HepG2 (cell line): ENCODE data around the gene FITM2. TPM values are rescaled to one million over a fixed set of nuclear protein-coding genes. Genes with fewer than 3 reads are reported as not detected.

Source experiments
- CEBPB ChIP-seq: IDR thresholded peaks from 2 replicates; pipeline ENCODE4 v1.6.1; 2011; ENCODE audit warnings: low read depth, low read length, improper control_type of control experiment, borderline replicate concordance
- DPF2 ChIP-seq: sonication (generic); formaldehyde crosslinking; IDR thresholded peaks from 2 replicates; pipeline ENCODE4 v1.4.0; 2020; ENCODE audit warnings: mild to moderate bottlenecking, low read depth, missing genetic modification reagents, borderline replicate concordance
- ELF4 ChIP-seq: sonication (generic); formaldehyde crosslinking; IDR thresholded peaks from 2 replicates; pipeline ENCODE4 v1.5.0; 2020; ENCODE audit warnings: missing genetic modification reagents, mild to moderate bottlenecking, moderate library complexity, borderline replicate concordance
- EZH2 ChIP-seq: conservative IDR thresholded peaks from 2 replicates; pipeline ENCODE4 v1.6.1; 2012; ENCODE audit warnings: mild to moderate bottlenecking, low read depth, low read length, moderate library complexity
- FOXC1 ChIP-seq: sonication (generic); formaldehyde crosslinking; IDR thresholded peaks from 2 replicates; pipeline ENCODE4 v1.8.0; 2022; ENCODE audit warnings: mild to moderate bottlenecking, missing genetic modification reagents, borderline replicate concordance
- ISX ChIP-seq: sonication (generic); formaldehyde crosslinking; conservative IDR thresholded peaks from 2 replicates; pipeline ENCODE4 v1.5.0; 2020; ENCODE audit warnings: missing genetic modification reagents
- KDM1A ChIP-seq: IDR thresholded peaks from 2 replicates; pipeline ENCODE4 v1.6.1; 2016; ENCODE audit warnings: missing compliant biosample characterization
- KLF6 ChIP-seq: IDR thresholded peaks from 2 replicates; pipeline ENCODE4 v1.8.0; 2016; ENCODE audit warnings: missing biosample characterization, missing genetic modification reagents
- MED13 ChIP-seq: sonication (generic); formaldehyde crosslinking; IDR thresholded peaks from 2 replicates; pipeline ENCODE4 v1.5.0; 2020; ENCODE audit warnings: missing genetic modification reagents
- MYC ChIP-seq: sonication (generic); formaldehyde crosslinking; IDR thresholded peaks from 2 replicates; pipeline ENCODE4 v1.9.0; 2021; ENCODE audit warnings: missing genetic modification reagents, borderline replicate concordance
- PAX8 ChIP-seq: sonication (generic); formaldehyde crosslinking; IDR thresholded peaks from 2 replicates; pipeline ENCODE4 v1.8.0; 2022; ENCODE audit warnings: mild to moderate bottlenecking, missing genetic modification reagents, borderline replicate concordance
- RBAK ChIP-seq: sonication (generic); formaldehyde crosslinking; IDR thresholded peaks from 2 replicates; pipeline ENCODE4 v1.5.1; 2020; ENCODE audit warnings: mild to moderate bottlenecking, missing genetic modification reagents
- SMAD9 ChIP-seq: sonication (generic); formaldehyde crosslinking; IDR thresholded peaks from 2 replicates; pipeline ENCODE4 v1.5.1; 2020; ENCODE audit warnings: mild to moderate bottlenecking, missing genetic modification reagents
- ZBTB21 ChIP-seq: sonication (generic); formaldehyde crosslinking; IDR thresholded peaks from 2 replicates; pipeline ENCODE4 v1.4.0; 2020; ENCODE audit warnings: missing genetic modification reagents
- ZNF17 ChIP-seq: sonication (generic); formaldehyde crosslinking; IDR thresholded peaks from 2 replicates; pipeline ENCODE4 v1.5.0; 2020; ENCODE audit warnings: mild to moderate bottlenecking, missing genetic modification reagents
- ZNF24 ChIP-seq: fragments of 450-650 bp; IDR thresholded peaks from 2 replicates; pipeline ENCODE4 v1.6.1; 2017; ENCODE audit warnings: antibody characterized with exemption, mild to moderate bottlenecking
- ZNF253 ChIP-seq: sonication (generic); formaldehyde crosslinking; IDR thresholded peaks from 2 replicates; pipeline ENCODE4 v1.8.0; 2022; ENCODE audit warnings: mild to moderate bottlenecking, missing genetic modification reagents, borderline replicate concordance
- ZNF556 ChIP-seq: sonication (generic); formaldehyde crosslinking; IDR thresholded peaks from 2 replicates; pipeline ENCODE4 v1.4.0; 2020; ENCODE audit warnings: mild to moderate bottlenecking, missing genetic modification reagents, borderline replicate concordance
- ZNF629 ChIP-seq: sonication (generic); formaldehyde crosslinking; conservative IDR thresholded peaks from 2 replicates; pipeline ENCODE4 v1.5.0; 2020; ENCODE audit warnings: missing genetic modification reagents
- ZNF772 ChIP-seq: sonication (generic); formaldehyde crosslinking; IDR thresholded peaks from 2 replicates; pipeline ENCODE4 v1.5.0; 2020; ENCODE audit warnings: mild to moderate bottlenecking, missing genetic modification reagents
- ZSCAN22 ChIP-seq: sonication (generic); formaldehyde crosslinking; IDR thresholded peaks from 2 replicates; pipeline ENCODE4 v1.4.0; 2020; ENCODE audit warnings: mild to moderate bottlenecking, missing genetic modification reagents
- ZSCAN31 ChIP-seq: sonication (generic); formaldehyde crosslinking; IDR thresholded peaks from 2 replicates; pipeline ENCODE4 v1.5.0; 2020; ENCODE audit warnings: low read depth, mild to moderate bottlenecking, missing genetic modification reagents
- polyA plus RNA-seq, 8 experiments: library from polyadenylated mRNA; depleted of rRNA in 3 of 8; stranded (reverse) in 7 of 8; unstranded in 1 of 8; fragments of >200 nt; fragmentation: Illumina TruSeq in 4 of 8; extraction: Trizol in 4 of 8; gene quantifications; 2 replicates each; pipeline versions ENCODE4 v1.2.1 to v1.2.3, GENCODE V29; 2011 to 2016; ENCODE audit warnings: low read depth in 4 of 8, missing spikeins in 1 of 8, mixed read lengths in 1 of 8; ENCODE audit not compliant: insufficient read depth in 1 of 8
- total RNA-seq, 5 experiments: library from RNA; depleted of rRNA; stranded (reverse); fragments of >200 nt; fragmentation: Illumina TruSeq; extraction: Trizol; gene quantifications; 2 replicates each; pipeline ENCODE4 v1.2.3, GENCODE V29; 2016; ENCODE audit warnings: low read depth in 1 of 5
- TF ChIP-seq, protein P1 (sequence below): sonication (generic); formaldehyde crosslinking; IDR thresholded peaks from 2 replicates; pipeline ENCODE4 v1.8.1; 2023; ENCODE audit warnings: mild to moderate bottlenecking, inconsistent platforms, moderate library complexity, missing genetic modification reagents, borderline replicate concordance
- TF ChIP-seq, protein P2 (sequence below): sonication (generic); formaldehyde crosslinking; IDR thresholded peaks from 2 replicates; pipeline ENCODE4 v1.5.1; 2020; ENCODE audit warnings: missing genetic modification reagents, mild to moderate bottlenecking, borderline replicate concordance
- TF ChIP-seq, protein P3 (sequence below): sonication (generic); formaldehyde crosslinking; conservative IDR thresholded peaks from 2 replicates; pipeline ENCODE4 v1.8.0; 2022; ENCODE audit warnings: mild to moderate bottlenecking, moderate library complexity, missing genetic modification reagents

The FITM2 gene
- total and polyA plus RNA-seq, 2 of the 13 experiments (the other 11 are each of a cell fraction or from before 2014, with no cell fraction given) = 9.6 to 24.5 TPM

DNA sequence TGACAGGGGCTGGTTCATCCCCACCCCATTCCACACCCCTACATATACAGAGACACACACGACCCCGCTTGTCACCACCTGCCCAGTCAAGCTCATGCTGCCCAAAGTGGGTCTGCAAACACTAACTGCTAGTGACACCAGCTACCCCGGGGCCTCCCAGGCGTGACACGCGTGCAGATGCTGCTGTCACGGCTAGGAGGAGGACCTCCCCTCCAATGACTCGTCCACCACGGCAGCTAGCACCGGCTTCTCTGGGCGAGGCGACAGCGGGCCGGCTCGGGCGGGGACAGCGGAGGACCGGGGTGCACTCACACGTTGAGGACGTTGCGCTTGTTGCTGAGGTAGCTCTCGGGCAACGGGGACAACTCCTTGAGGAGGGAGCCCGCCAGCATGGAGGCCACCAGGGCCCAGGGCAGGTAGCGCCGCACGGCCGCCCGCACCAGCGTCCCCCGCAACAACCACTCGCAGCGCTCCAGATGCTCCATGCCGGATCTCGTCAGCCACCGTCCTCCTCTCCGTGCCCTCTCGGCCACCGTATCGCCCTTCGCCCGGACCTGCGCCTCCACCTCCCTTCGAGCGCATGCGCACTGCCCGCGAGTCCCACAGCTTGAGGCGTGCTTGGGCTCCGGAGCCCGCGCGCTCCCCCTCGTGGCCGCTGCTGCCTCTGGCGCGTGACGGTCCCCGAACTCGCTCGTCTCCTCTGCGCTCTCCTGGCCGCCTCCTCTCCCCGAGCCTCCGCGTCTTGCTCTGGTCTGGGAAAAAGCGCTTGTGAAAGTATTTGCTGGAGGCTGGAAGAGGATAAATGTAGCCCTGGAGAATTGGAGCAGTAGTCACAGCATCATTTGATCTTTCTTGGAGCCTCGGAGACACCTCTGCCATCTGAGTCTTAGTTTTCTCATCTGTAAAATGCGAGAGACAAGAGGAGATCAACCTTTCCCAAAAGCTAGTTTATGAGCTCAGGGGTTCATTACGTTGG is at the start of gene FITM2 (continued):
- TF ChIP-seq, protein P1, sequence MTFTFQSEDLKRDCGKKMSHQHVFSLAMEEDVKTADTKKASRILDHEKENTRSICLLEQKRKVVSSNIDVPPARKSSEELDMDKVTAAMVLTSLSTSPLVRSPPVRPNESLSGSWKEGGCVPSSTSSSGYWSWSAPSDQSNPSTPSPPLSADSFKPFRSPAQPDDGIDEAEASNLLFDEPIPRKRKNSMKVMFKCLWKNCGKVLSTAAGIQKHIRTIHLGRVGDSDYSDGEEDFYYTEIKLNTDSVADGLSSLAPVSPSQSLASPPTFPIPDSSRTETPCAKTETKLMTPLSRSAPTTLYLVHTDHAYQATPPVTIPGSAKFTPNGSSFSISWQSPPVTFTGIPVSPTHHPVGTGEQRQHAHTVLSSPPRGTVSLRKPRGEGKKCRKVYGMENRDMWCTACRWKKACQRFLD (CRISPR knock-in tag) = peak; percentile 99
- TF ChIP-seq ZNF629 (CRISPR knock-in tag) (peak; percentile 51), ZNF556 (peak; percentile 98), EZH2 (no peak), ZNF24 (no peak), SMAD9 (CRISPR knock-in tag) (no peak), ZNF253 (CRISPR knock-in tag) (peak; percentile 56; the same call in 1 of the 2 replicates), RBAK (CRISPR knock-in tag) (peak; percentile 52; the same call in 1 of the 2 replicates), KLF6 (no peak; the same call in none of the 2 replicates), DPF2 (CRISPR knock-in tag) (peak; percentile 61; the same call in 1 of the 2 replicates), ZSCAN22 (CRISPR knock-in tag) (no peak), ZSCAN31 (CRISPR knock-in tag) (peak; percentile 98), KDM1A (0 out of 2 replicates have a peak, but pooled peaks have one; percentile 48), MYC (CRISPR knock-in tag) (peak; percentile 98), PAX8 (CRISPR knock-in tag) (peak; percentile 94), ISX (CRISPR knock-in tag) (no peak), ZNF17 (CRISPR knock-in tag) (no peak), MED13 (CRISPR knock-in tag) (peak; percentile 45; the same call in 1 of the 2 replicates), ZNF772 (CRISPR knock-in tag) (peak; percentile 99), ELF4 (CRISPR knock-in tag) (no peak), FOXC1 (CRISPR knock-in tag) (peak; percentile 94), CEBPB (no peak), ZBTB21 (CRISPR knock-in tag) (no peak; the same call in 1 of the 2 replicates)
- TF ChIP-seq, protein P2, sequence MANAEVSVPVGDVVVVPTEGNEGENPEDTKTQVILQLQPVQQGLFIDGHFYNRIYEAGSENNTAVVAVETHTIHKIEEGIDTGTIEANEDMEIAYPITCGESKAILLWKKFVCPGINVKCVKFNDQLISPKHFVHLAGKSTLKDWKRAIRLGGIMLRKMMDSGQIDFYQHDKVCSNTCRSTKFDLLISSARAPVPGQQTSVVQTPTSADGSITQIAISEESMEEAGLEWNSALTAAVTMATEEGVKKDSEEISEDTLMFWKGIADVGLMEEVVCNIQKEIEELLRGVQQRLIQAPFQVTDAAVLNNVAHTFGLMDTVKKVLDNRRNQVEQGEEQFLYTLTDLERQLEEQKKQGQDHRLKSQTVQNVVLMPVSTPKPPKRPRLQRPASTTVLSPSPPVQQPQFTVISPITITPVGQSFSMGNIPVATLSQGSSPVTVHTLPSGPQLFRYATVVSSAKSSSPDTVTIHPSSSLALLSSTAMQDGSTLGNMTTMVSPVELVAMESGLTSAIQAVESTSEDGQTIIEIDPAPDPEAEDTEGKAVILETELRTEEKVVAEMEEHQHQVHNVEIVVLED (CRISPR knock-in tag) = peak; percentile 87
- TF ChIP-seq, protein P3, sequence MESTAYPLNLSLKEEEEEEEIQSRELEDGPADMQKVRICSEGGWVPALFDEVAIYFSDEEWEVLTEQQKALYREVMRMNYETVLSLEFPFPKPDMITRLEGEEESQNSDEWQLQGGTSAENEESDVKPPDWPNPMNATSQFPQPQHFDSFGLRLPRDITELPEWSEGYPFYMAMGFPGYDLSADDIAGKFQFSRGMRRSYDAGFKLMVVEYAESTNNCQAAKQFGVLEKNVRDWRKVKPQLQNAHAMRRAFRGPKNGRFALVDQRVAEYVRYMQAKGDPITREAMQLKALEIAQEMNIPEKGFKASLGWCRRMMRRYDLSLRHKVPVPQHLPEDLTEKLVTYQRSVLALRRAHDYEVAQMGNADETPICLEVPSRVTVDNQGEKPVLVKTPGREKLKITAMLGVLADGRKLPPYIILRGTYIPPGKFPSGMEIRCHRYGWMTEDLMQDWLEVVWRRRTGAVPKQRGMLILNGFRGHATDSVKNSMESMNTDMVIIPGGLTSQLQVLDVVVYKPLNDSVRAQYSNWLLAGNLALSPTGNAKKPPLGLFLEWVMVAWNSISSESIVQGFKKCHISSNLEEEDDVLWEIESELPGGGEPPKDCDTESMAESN (CRISPR knock-in tag) = peak; percentile 99
